Left renal pelvis (tissue), 4 donors: ENCODE results near the gene CPA1. TPM values are rescaled to one million over a fixed set of nuclear protein-coding genes. Genes with fewer than 3 reads are reported as not detected.

Experiments used
- DNase-seq, 4 donors: peaks; one replicate each; pipeline ENCODE4 v3.0.0-alpha.2; 2013; ENCODE audit warnings: low read depth in 4 of 4, low spot score in 3 of 4
- polyA plus RNA-seq, 4 donors: library from polyadenylated mRNA; unstranded; fragments of 120-200 nt; gene quantifications; one replicate each; pipeline ENCODE4 v1.2.1, GENCODE V29; 2013; ENCODE audit not compliant: insufficient read length in 4 of 4

The CPA1 gene
- polyA plus RNA-seq, 4 donors = 1.6 to 3.1 (median 2.1) TPM

DNA sequence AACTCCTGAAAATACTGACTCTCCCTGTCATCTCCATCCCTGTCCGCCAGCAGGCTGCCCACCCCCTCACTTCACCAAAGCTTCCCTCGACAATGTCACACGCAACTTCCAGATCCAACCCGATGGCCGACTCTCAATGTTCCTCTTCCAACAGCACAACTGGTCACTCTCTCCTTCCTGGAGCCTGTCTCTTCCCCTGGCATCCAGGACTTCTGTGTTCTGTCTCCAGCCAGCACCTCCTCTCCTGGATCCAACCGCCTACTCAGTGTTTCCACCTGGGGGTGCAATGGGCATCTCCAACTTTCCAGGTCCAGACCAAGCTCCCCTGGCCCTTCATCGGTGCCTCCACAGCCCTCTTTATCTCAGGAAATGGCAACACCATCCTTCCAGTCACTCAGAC, 27.1 kb upstream of the CPA1 start:
- no peak for DNase-seq

- peak; percentile 81 to 90 (median 82) for DNase-seq
These were observed 24.0 kb upstream of the CPA1 start for GRCh38 chr7:130356121-130356875.

DNA sequence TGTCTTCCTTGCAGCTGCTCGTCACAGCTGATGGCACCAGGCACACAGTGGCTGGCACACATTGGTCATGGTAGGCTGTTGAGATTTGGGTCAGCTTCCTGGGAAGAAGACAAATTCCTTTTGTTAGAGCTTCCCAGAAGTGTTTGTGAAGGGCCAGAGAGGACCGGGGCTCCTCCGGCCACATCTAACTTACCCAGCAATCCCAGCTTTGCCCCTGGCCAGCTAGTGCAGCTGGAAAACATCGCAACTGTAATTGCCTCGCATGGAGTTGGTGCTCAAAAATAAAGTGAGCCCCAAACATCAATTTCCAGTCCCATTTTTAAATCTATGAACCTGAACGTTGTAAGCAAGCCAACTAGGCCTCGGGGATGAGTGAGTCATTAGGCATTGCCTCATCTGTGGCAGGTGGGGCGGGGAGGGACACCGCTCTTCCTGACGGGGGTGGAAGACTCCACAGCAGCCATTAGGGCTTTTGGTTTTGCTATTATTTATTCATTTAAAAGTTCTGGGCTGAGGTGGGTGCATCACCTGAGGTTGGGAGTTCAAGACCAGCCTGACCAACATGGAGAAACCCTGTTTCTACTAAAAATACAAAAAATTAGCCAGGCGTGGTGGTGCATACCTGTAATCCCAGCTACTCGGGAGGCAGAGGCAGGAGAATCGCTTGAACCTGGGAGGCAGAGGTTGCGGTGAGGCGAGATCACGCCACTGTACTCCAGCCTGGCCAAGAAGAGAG, 23.2 kb upstream of the CPA1 start:
- DNase-seq = no peak

GRCh38 chr7:130358471-130358870, 21.8 kb upstream of the CPA1 start:
- DNase-seq = no peak

DNA sequence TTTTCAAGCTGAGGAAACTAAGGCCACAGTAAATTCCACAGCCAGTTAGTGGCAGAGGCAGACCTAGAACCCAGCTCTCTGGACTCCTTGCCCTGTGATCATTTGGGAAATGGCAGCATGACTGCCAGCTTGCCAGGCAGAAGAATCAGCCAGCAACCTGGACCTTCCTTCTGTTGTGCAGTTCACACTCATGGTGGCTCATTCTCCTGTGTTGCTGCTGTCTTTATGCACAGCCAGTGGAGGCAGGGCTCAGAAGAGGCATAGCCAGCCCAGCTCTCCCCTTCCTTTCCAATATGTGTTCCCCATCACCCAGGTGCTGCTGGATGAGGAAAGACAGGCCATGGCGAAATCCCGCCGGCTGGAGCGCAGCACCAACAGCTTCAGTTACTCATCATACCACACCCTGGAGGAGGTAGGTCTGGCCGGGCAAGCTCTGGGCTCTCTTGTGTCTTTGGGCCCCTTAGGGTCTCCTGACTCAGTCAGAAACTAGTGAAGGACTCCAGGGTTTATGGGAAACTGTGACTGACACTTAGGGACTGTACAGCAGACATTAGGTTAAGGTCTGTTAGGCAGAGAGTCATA, 20.9 kb upstream of the CPA1 start:
- no peak for DNase-seq

DNA sequence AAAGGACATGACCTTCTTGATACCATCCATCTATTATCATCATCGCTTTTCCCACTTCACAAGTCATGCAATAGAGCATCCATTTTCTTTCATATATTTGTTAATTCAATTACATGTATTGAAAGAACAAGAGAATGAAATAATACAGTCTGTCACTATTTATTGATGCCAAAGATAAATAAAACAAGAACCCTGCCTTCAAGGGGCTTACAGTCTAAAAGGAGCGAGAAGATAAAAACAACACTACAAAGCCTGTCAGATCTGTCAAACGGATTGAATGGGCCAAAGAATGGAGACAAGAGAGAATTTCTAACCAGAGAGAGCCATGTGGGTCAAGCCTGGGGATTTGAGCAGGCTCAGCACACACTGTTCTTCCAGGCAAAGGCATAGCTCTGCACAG, 19.8 kb upstream of the CPA1 start:
- DNase-seq = no peak

GRCh38 chr7:130361681-130362080, 18.6 kb upstream of the CPA1 start:
- DNase-seq = no peak

DNA sequence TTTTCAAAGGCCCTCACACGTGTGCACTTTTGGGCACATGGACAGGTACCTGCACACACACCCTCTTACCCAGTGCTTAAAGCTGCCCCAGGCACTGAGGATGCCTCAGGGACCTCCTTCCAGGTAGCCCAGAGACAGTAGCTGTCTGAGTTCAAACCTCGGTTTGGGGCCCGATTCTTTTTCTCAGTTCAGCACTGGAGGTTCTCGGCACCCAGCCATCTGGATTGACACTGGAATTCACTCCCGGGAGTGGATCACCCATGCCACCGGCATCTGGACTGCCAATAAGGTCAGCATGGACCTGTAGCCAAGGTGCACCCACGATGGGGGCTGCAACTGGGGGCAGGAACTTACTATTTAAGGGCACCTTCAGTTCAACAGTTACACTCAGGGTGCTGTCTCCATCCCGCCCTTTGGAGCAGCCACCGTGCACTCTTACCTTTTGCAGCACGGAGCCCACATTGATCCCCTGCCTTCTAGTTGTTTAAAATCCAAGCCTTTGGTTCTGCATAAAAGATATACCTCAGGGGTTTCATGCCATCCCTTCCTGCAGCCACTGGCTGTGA, 18.0 kb upstream of the CPA1 start:
- DNase-seq = no peak

GRCh38 chr7:130363026-130363847, 17.1 kb upstream of the CPA1 start:
- DNase-seq = no peak

GRCh38 chr7:130364451-130364850, 15.8 kb upstream of the CPA1 start:
- no peak for DNase-seq

GRCh38 chr7:130365088-130365487, 15.2 kb upstream of the CPA1 start:
- DNase-seq = no peak

- peak in 2 of 4 donors; percentile 60 to 77 for DNase-seq
These were observed 14.5 kb upstream of the CPA1 start for GRCh38 chr7:130365511-130366441.

DNA sequence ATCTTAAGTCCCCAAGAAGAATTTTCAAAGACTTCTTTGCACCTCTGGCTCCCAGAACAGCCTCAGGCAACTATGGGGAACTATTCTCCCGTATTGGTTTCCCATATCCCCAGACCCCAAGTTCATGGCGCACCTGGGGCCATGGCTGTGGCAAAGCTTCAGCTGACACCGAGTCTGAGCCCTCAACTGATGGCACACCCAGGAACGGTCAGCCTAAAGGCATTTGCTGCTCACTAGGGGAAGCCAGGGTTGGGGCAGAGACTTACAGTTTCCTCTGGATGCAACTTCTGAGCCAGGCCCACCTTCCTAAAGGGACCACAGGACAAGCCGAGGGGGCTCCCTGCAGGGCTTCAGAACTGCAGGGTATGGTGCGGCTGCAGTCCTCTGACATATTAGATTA, 13.7 kb upstream of the CPA1 start:
- no peak for DNase-seq

DNA sequence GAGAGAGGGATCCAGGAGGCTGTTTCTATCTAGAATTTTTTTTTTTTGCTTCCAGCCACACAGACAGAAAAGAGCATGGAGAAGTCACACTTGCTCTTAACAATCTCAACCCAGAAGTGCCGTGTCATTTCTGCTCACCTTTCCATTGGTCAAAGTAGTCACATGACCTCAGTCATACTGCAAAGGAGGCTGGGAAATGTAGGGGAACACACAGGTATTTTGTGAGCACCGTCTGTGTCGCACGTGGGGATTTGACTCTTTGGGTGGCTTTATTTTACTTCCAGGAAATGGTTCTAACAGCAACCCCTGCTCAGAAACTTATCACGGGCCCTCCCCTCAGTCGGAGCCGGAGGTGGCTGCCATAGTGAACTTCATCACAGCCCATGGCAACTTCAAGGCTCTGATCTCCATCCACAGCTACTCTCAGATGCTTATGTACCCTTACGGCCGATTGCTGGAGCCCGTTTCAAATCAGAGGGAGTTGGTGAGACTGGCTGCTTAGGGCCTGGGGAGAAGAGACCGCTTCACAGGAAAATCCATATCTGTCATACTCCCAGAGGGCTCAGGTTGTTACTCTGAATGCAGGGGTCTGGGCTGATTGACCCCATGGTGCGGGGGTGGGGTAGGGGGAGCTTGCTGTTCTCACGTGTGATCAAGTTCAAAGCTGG, 13.1 kb upstream of the CPA1 start:
- no peak for DNase-seq

- no peak for DNase-seq
These were observed 12.2 kb upstream of the CPA1 start for GRCh38 chr7:130367836-130368746.

GRCh38 chr7:130369110-130369711, 11.1 kb upstream of the CPA1 start:
- no peak for DNase-seq

GRCh38 chr7:130369831-130370550, 10.3 kb upstream of the CPA1 start:
- DNase-seq = no peak
